HEK293T (cell line): Measurements from ENCODE around the gene TUBA1C.
"Not testable (repeated sequence)": the region's sequence is repeated elsewhere in the genome, so short reads cannot be mapped to it uniquely, and the experiment has no call there.

Experiments
- CTCF ChIA-PET: fragments of 350-600 bp; formaldehyde crosslinking; extraction: SDS; loops from one replicate; lab custom pipeline; 2021; ENCODE audit warnings: antibody characterized with exemption, inconsistent platforms; lab: Yijun Ruan, JAX
- POLR2A ChIA-PET: fragments of 350-600 bp; formaldehyde crosslinking; extraction: SDS; loops from one replicate; lab custom pipeline; 2020; ENCODE audit warnings: antibody characterized with exemption, inconsistent platforms; lab: Yijun Ruan, JAX
- DNase-seq: peaks from one replicate; pipeline ENCODE4 v3.0.0; 2012; ENCODE audit warnings: mixed read lengths; ENCODE audit errors: extremely low spot score
- ARNT ChIP-seq: fragments of 450-650 bp; IDR thresholded peaks from 2 replicates; pipeline ENCODE4 v1.6.1; 2017; ENCODE audit warnings: mild to moderate bottlenecking
- BHLHE40 ChIP-seq: fragments of 450-650 bp; IDR thresholded peaks from 2 replicates; pipeline ENCODE4 v1.6.1; 2016; ENCODE audit warnings: mild to moderate bottlenecking, moderate library complexity, borderline replicate concordance
- CTBP1 ChIP-seq: fragments of 450-650 bp; IDR thresholded peaks from 2 replicates; pipeline ENCODE4 v1.6.1; 2016; ENCODE audit warnings: borderline replicate concordance
- ELF4 ChIP-seq: fragments of 450-650 bp; IDR thresholded peaks from 2 replicates; pipeline ENCODE4 v1.6.1; 2017; ENCODE audit warnings: antibody characterized with exemption
- FOXA1 ChIP-seq: fragments of 450-650 bp; IDR thresholded peaks from 2 replicates; pipeline ENCODE4 v1.6.1; 2016; ENCODE audit warnings: mild to moderate bottlenecking
- FOXK2 ChIP-seq: fragments of 450-650 bp; IDR thresholded peaks from 2 replicates; pipeline ENCODE4 v1.6.1; 2016; ENCODE audit warnings: mild to moderate bottlenecking
- FOXM1 ChIP-seq: fragments of 450-650 bp; IDR thresholded peaks from 2 replicates; pipeline ENCODE4 v1.6.1; 2017; ENCODE audit warnings: mild to moderate bottlenecking, borderline replicate concordance
- HDGF ChIP-seq: fragments of 450-650 bp; IDR thresholded peaks from 2 replicates; pipeline ENCODE4 v1.6.1; 2017; ENCODE audit warnings: antibody characterized with exemption, borderline replicate concordance
- L3MBTL2 ChIP-seq: fragments of 450-650 bp; conservative IDR thresholded peaks from 2 replicates; pipeline ENCODE4 v1.6.1; 2016; ENCODE audit warnings: mild to moderate bottlenecking
- LEF1 ChIP-seq: fragments of 450-650 bp; IDR thresholded peaks from 2 replicates; pipeline ENCODE4 v1.6.1; 2017; ENCODE audit warnings: mild to moderate bottlenecking, borderline replicate concordance
- NFRKB ChIP-seq: fragments of 450-650 bp; IDR thresholded peaks from 2 replicates; pipeline ENCODE4 v1.6.1; 2016; ENCODE audit warnings: mild to moderate bottlenecking, moderate library complexity
- PKNOX1 ChIP-seq: fragments of 450-650 bp; IDR thresholded peaks from 2 replicates; pipeline ENCODE4 v1.6.1; 2016
- SP1 ChIP-seq: fragments of 450-650 bp; IDR thresholded peaks from 2 replicates; pipeline ENCODE4 v1.6.1; 2017
- SUZ12 ChIP-seq: fragments of 450-650 bp; IDR thresholded peaks from 2 replicates; pipeline ENCODE4 v1.6.1; 2016; ENCODE audit warnings: mild to moderate bottlenecking
- TARDBP ChIP-seq: fragments of 450-650 bp; IDR thresholded peaks from 2 replicates; pipeline ENCODE4 v1.6.1; 2016
- ZNF384 ChIP-seq: fragments of 450-650 bp; IDR thresholded peaks from 2 replicates; pipeline ENCODE4 v1.6.1; 2016

TUBA1C gene

GRCh38 chr12:49309386-49309785 is 44.5 kb downstream of the TUBA1C start:
- ChIA-PET POLR2A (interaction anchor here (1.3 kb wide), 1 partner anchor 14 kb away, joined by 4 read pairs; the partner anchor contains the start of gene TROAP), CTCF (no interaction called here)
- TF ChIP-seq SP1 (no peak), FOXA1 (no peak), FOXK2 (no peak), BHLHE40 (no peak), L3MBTL2 (no peak), SUZ12 (no peak), LEF1 (no peak), FOXM1 (no peak), NFRKB (no peak), PKNOX1 (no peak), ELF4 (no peak), ARNT (no peak)
- DNase-seq, result no peak

- POLR2A ChIA-PET, result interaction anchor here (1.8 kb wide), 1 partner anchor 12 kb away, joined by 11 read pairs; the partner anchor contains the start of gene TROAP
- CTCF ChIA-PET, DNase-seq: not testable (repeated sequence)
Measured at GRCh38 chr12:49310451-49311000, 45.6 kb downstream of the TUBA1C start.

DNA sequence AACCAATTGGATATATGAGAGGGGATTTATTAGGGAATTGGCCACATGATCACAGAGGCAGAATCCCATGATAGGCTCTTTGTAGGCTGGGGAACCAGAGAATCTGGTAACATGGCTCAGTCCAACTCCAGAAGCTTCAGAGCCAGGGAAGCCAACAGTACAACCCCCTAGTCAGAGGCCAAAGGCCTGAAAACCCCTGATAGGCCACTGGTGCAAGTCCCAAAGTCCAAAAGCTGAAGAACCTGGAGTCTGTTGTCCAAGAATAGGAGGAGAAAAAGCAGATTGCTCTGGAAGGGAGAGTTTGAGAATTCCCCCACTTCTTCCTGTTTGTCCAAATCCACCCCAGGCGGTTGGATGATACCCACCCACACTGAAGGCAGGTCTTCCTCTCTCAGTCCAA is 49.9 kb downstream of the TUBA1C start:
- TF ChIP-seq NFRKB (no peak), ARNT (no peak), TARDBP (no peak)
- ChIA-PET POLR2A (interaction anchor here (1.2 kb wide), 1 partner anchor 9 kb away, joined by 3 read pairs; the partner anchor contains the start of gene TROAP), CTCF (no interaction called here)
- DNase-seq, result no peak

GRCh38 chr12:49317118-49317517 is 52.2 kb downstream of the TUBA1C start:
- CTCF ChIA-PET, DNase-seq, POLR2A ChIA-PET: not testable (repeated sequence)

GRCh38 chr12:49320411-49321103 is 55.7 kb downstream of the TUBA1C start:
- CTCF ChIA-PET, result interaction anchor here (0.9 to 5.6 kb wide), 2 partner anchors 22 to 27 kb away, joined by 4 to 42 read pairs; no protein-coding TSS in a partner anchor
- DNase-seq, POLR2A ChIA-PET: not testable (repeated sequence)

DNA sequence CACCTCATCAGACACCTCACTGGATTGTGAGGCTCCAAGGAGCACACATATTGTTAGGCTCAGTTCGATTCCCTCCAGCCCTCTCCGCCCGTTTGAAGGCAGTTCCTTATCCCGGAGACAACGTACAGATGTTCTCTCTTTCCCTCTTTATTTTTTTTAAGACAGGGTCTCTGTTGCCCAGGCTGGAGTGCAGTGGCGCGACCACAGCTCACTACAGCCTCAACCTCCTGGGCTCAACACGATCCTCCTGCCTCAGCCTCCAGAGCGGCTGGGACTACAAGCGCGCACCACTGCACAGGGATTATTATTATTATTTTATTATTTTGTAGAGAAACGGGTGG is 57.5 kb downstream of the TUBA1C start:
- DNase-seq, result no peak
- CTCF ChIA-PET, result interaction anchor here (0.6 to 5.6 kb wide), 10 partner anchors 9 to 56 kb away, joined by 3 to 42 read pairs (median 5); partner anchors contain the start of gene DNAJC22
- no peak for TF ChIP-seq BHLHE40
- TF ChIP-seq L3MBTL2, result peak; percentile 49; the same call in 1 of the 2 replicates
- POLR2A ChIA-PET, result interaction anchor here (0.7 to 3.1 kb wide), 23 partner anchors 9 to 380 kb away, joined by 3 to 68 read pairs (median 11); partner anchors contain the start of genes C1QL4, DNAJC22, PRPH and SPATS2

DNA sequence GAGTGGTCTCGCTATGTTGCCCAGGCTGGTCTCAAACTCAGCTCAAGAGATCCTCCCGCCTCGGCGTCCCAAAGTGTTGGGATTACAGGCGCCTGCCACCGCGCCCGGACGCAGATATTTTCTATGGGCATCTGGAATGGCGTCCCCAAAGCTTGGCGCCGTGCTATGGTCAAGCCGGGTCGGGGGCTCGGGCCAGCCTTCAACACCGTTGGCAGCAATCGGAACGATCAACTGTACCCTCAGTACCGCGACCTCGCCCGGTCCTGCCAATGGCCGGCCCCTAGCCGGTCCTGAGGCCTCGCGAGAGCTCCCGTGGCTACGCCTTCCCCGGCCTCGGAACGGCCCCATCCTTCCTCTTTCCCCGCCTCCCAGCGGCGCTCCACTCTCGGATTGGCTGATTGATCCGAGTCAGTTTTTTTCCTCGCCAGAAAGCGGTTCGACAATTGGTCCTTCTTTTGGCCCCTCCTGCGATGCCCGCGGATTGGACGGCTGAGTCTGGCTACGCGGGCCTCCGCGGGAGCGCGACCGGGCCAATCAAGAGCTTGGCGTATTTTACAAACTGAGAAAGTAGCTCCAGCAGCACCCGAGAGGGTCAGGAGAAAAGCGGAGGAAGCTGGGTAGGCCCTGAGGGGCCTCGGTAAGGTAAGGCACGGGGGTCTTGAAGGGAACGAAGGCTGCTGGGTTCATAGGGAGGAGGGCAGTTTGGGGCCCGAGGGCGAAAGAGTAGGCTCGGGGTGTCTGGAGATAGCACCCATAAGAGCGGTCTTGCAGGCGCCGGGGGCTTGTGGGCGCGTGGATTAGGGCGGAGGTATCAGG is 58.0 kb downstream of the TUBA1C start, which contains the start of gene TROAP:
Gene TROAP (plus strand): TSS at position 548 of the 816 bp plus-strand sequence. CDS start 354 bp downstream, outside the sequence.
- ChIA-PET POLR2A (interaction anchor here (0.5 to 3.1 kb wide), 35 partner anchors 8 to 380 kb away, joined by 3 to 68 read pairs (median 4); partner anchors contain the start of genes C1QL4, DNAJC22, PRPH and SPATS2), CTCF (interaction anchor here (0.5 to 5.6 kb wide), 10 partner anchors 9 to 35 kb away, joined by 3 to 42 read pairs (median 6); partner anchors contain the start of genes DNAJC22 and PRPH)
- DNase-seq, result peak; percentile 97
- TF ChIP-seq BHLHE40 (no peak), LEF1 (no peak), FOXM1 (peak; percentile 97), ZNF384 (peak; percentile 96), CTBP1 (no peak), SP1 (no peak), HDGF (no peak), FOXK2 (no peak), ELF4 (no peak), PKNOX1 (peak; percentile 70; the same call in 1 of the 2 replicates), NFRKB (no peak), TARDBP (no peak), ARNT (no peak), L3MBTL2 (peak; percentile 25; the same call in 1 of the 2 replicates), FOXA1 (no peak), SUZ12 (no peak)
